WERI-Rb-1 (cell line): ENCODE results near the gene MCM3AP.

Source experiments
- DNase-seq: peaks from one replicate; pipeline ENCODE4 v3.0.0-alpha.2; 2020
- H3K27ac ChIP-seq: fragments of 250-450 bp; sonication (Bioruptor Pico); 2 replicates; pipeline ENCODE4 v1.5.1; 2020; ENCODE audit warnings: mild to moderate bottlenecking, moderate library complexity
- H3K27me3 ChIP-seq: fragments of 250-450 bp; sonication (Bioruptor Pico); 2 replicates; pipeline ENCODE4 v1.5.1; 2021; ENCODE audit warnings: mild to moderate bottlenecking, low read depth, moderate library complexity; ENCODE audit not compliant: insufficient read depth, severe bottlenecking
- H3K36me3 ChIP-seq: fragments of 250-450 bp; sonication (Bioruptor Pico); 2 replicates; pipeline ENCODE4 v1.5.1; 2020; ENCODE audit warnings: mild to moderate bottlenecking, moderate library complexity
- H3K4me3 ChIP-seq: 2 replicates; pipeline ENCODE4 v1.5.1; 2011; ENCODE audit warnings: low read depth, mild to moderate bottlenecking, control low read depth, low read length
- H3K9me3 ChIP-seq: fragments of 250-450 bp; sonication (Bioruptor Pico); 2 replicates; pipeline ENCODE4 v1.5.1; 2021; ENCODE audit warnings: mild to moderate bottlenecking, moderate library complexity; ENCODE audit not compliant: severe bottlenecking
- TF ChIP-seq, protein P1 (sequence below): IDR thresholded peaks from 2 replicates; pipeline ENCODE4 v1.5.1; 2011; ENCODE audit warnings: low read depth, mild to moderate bottlenecking, control low read depth, inconsistent platforms, low read length

The MCM3AP gene

DNA sequence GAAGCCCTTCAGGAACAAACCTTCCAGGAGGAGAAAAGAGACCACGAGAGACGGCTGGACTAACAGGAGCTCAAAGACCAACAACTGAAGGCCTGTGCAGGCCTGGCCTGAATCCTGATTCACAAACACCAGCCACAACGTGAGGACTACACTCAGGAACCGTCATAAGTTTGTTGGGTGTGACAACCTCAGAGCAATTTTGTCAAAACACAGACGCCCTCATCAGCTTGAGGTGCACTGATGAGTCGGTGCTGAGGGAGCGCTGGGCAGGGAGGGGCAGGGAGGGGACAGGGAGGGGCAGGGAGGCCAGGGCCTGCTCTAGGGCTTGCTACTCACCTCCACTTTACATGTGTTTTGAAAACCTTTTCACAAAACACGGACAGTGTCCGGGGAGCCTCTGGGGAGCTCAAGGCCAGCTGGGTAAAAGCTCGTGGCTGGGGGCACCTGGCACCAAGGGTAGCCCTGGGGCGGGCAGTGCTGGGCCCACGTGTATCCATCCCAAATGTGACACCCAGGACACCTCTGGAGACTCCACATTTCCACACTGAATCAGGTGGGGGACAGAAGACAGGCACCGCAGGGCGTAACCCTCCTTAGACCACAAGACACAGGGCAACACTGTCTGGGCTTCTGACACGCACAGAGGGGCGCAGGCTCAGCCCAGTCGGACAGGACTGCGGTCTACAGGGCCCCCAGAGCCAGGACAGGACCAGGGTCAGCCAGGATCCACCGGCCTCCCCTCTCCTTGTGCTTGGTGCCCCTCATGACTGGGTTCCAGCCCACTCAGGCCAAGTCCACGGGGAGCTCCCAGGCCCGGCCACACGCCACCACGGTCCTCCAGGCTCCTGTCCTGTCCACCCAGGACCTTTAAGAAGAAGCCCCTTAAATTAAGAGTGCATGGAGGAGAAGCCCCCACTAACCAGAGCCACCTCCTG is 73.4 kb downstream of the MCM3AP start:
- peaks cover 54% of the 10 kb centered on the region for H3K36me3 ChIP-seq
- DNase-seq: no peak
- H3K4me3 ChIP-seq: no peak overlapping the region
- H3K9me3 ChIP-seq: no peaks in the 10 kb centered on the region
- no peaks in the 10 kb centered on the region for H3K27me3 ChIP-seq
- H3K27ac ChIP-seq: no peak overlapping the region
- TF ChIP-seq, protein P1, sequence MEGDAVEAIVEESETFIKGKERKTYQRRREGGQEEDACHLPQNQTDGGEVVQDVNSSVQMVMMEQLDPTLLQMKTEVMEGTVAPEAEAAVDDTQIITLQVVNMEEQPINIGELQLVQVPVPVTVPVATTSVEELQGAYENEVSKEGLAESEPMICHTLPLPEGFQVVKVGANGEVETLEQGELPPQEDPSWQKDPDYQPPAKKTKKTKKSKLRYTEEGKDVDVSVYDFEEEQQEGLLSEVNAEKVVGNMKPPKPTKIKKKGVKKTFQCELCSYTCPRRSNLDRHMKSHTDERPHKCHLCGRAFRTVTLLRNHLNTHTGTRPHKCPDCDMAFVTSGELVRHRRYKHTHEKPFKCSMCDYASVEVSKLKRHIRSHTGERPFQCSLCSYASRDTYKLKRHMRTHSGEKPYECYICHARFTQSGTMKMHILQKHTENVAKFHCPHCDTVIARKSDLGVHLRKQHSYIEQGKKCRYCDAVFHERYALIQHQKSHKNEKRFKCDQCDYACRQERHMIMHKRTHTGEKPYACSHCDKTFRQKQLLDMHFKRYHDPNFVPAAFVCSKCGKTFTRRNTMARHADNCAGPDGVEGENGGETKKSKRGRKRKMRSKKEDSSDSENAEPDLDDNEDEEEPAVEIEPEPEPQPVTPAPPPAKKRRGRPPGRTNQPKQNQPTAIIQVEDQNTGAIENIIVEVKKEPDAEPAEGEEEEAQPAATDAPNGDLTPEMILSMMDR: no peak

DNA sequence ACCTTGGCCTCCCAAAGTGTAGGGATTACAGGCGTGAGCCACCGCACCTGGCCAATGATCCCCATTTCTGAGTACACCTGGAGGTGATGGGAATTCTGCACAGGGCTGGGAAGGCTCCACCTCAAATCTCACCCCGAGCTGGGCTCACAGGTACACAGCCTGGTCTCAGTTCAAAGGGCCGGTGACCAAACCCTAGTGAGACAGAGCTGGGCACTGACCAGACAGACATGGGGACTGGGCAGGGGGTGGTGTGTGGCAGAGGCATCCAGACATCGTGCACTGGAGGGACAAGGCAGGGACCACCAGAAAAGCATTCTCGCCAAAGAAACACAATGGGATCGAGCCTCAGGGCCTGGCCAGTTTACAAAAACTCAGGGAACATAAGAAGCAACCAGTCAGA is 74.0 kb downstream of the MCM3AP start:
- TF ChIP-seq, protein P1: no peak
- DNase-seq: no peak
- H3K27me3 ChIP-seq: no peaks in the 10 kb centered on the region
- H3K27ac ChIP-seq: no peak overlapping the region
- H3K36me3 ChIP-seq: peaks cover 55% of the 10 kb centered on the region
- H3K4me3 ChIP-seq: no peak overlapping the region
- no peaks in the 10 kb centered on the region for H3K9me3 ChIP-seq

DNA sequence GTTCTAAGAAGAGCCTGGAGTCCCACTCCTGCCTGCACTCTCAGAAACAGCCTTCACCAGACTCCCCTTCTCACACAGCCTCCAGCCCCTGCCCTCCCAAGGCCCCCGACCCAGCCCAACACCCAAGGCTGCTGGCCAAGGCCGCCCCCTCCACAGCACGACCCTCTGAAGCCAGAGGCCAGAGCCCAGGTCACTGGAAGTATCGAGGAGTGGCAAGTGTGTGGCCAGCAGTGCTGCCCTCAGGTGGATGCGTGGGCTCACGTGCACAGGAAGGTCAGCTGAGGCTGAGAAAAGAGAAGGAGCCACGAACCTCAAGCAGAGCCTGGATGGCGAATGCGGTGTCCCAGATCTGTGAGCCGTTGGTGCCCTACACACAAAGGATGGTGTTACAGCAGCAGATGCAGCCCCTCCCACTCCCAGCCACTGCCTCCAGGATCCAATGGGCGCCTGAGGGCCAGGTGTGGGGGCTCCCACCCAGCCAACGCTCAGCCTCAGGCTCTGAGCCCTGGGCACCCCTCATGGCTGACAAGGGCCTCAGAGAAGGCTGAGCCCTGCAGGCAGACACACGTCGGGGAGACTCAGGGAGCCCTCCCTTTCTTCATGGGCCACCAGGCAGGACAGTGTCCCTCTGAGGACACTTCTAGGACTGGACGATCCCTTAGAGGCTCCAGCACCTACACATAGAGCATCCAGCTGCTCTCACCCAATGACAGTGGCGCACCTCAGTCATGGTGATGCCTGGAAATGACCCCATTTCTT is 74.9 kb downstream of the MCM3AP start:
- DNase-seq: no peak
- TF ChIP-seq, protein P1: peak; percentile 68
- Histone ChIP-seq H3K27me3 (no peaks in the 10 kb centered on the region), H3K9me3 (no peaks in the 10 kb centered on the region), H3K27ac (no peak overlapping the region), H3K36me3 (peaks cover 55% of the 10 kb centered on the region), H3K4me3 (no peak overlapping the region)

DNA sequence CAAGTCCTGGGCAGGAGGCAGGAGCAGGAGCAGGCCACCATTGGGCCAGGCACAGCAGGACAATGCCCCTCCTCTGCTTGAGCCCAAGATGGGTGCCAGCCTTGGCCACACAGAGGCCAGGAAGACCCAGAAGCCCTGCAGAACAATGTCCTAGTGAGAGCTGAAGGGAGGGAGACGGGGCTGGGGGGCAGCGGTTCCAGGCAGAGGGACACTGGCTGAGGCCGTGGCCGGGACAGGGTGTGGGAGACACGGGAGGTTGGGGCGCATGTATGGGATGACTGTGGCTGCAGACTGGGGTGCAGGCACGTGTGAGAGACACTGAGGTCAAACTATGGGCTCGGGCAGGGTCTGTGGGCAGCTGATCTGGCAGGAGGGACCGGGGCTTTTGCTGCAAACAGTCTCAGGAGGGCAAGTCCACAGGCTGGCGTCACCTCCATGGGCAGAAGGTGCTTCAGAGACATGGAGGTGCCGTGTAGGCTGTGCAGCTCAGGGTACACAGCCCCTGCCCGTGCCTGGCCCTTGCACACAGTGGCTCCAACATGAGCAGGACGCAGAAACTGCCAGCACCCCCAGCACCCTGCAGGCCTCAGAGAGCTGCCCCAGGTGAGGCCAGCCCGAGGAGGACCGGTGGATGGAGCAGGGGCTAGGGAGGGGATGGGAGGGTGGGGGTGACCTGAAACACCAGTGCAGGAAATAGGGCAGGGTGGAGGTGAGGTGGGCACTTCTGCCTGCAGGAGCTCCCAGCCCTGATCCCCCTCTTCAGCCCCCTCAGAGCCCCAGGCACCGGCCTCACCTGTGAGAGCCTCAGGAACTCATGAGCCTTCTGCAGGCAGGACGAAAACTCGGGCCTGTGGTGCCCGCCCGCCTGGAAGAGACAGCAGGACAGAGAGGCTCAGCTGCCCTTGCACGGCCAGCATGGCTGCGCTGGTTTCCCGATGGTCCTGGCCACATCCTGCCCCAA is 76.4 kb downstream of the MCM3AP start:
- TF ChIP-seq, protein P1: no peak
- Histone ChIP-seq H3K36me3 (peaks cover 58% of the 10 kb centered on the region), H3K4me3 (no peak overlapping the region), H3K27ac (no peak overlapping the region), H3K27me3 (no peaks in the 10 kb centered on the region), H3K9me3 (no peaks in the 10 kb centered on the region)
- no peak for DNase-seq

DNA sequence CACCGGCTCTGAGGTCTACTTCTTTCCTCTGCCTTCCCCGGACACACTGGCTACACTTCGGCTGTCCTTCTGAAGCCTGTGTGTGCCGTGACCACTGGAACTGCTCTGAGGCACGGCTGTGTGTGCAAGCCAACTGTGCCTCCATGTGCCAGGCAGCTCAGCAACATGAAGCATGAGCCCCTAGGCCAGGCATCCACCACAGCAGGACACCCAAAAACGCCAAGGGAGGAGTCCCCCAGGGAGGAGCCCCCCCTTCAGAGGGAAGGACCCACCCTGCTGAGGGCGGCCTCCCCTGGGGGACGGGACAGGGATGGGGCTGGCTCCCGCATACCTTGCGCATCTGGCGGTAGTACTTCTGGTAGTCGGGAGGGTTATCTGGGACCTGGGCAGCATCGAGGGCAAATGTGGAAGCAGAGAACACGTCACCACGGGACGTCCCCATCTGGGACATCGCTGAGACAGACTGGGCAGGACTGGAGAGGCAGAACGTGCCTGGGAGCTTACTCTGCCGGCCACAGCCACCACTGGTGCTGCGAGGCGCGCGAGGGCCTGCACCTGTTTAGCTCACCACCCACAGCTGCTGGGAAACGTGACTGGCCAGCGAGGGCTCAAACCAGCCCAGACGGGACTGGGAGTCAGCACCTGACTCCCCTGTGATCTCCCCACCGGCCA is 77.4 kb downstream of the MCM3AP start:
- TF ChIP-seq, protein P1: no peak
- H3K9me3 ChIP-seq: no peaks in the 10 kb centered on the region
- DNase-seq: no peak
- no peaks in the 10 kb centered on the region for H3K27me3 ChIP-seq
- H3K4me3 ChIP-seq: no peak overlapping the region
- H3K27ac ChIP-seq: no peak overlapping the region
- peaks cover 63% of the 10 kb centered on the region for H3K36me3 ChIP-seq
